Hippocampal formation (tissue), 2 donors: ENCODE results near the gene TMEM60.
A peak's percentile ranks its signal among the peaks of the same experiment; 100 is the strongest.

Experiments used
- DNase-seq, 2 donors: peaks; one replicate each; lab custom pipeline; 2025; lab: John Stamatoyannopoulos, UW

Gene TMEM60

DNA sequence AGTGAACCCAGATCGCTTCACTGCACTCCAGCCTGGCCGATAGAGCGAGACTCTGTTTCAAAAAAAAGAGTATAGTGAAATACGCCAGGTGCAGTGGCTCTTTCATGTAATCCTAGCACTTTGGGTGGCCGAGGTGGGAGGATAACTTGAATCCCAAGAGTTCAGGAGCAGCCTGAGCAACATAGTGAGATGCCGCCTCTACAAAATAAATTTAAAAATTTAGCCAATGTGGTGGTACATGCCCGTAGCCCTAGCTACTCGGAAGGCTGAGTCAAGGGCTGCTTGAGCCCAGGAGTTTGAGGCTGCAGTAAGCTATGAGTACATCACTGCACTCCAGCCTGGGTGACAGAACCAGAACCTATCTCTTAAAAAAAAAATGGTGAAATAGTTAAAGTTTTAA lies 27.9 kb downstream of the TMEM60 start:
- no peak for DNase-seq

DNA sequence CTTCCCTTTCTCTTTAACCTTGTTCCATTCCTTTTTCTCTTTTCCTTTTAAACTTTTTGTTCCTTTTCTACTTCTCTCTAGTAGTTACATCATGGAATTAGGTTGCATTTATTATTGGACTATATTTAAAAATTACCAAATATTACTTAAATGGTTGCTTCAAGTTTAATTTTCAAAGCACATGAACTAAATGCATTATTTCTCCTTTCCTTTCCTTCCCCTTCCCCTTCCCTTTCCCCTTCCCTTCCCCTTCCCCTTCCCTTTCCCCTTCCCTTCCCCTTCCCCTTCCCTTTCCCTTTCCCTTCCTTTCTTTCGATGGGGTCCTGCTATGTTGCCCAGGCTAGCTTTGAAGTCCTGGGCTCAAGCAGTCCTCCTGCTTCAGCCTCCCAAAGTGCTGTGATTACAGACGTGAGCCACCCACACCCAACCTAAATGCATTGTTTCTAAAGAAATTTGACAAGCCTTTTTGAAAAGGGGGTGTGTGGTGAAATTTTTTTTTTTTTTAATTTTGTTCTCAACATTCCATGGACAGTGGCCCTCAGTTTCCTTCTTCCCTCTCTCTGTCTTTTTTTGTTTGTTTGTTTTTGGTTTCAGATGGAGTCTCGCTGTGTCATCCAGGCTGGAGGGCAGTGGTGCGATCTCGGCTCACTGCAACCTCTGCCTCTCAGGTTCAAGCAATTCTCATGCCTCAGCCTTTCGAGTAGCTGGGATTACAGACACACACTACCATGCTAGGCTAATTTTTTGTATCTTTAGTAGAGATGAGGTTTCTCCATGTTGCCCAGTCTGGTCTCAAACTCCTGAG lies 31.2 kb downstream of the TMEM60 start:
- DNase-seq, result no peak

DNA sequence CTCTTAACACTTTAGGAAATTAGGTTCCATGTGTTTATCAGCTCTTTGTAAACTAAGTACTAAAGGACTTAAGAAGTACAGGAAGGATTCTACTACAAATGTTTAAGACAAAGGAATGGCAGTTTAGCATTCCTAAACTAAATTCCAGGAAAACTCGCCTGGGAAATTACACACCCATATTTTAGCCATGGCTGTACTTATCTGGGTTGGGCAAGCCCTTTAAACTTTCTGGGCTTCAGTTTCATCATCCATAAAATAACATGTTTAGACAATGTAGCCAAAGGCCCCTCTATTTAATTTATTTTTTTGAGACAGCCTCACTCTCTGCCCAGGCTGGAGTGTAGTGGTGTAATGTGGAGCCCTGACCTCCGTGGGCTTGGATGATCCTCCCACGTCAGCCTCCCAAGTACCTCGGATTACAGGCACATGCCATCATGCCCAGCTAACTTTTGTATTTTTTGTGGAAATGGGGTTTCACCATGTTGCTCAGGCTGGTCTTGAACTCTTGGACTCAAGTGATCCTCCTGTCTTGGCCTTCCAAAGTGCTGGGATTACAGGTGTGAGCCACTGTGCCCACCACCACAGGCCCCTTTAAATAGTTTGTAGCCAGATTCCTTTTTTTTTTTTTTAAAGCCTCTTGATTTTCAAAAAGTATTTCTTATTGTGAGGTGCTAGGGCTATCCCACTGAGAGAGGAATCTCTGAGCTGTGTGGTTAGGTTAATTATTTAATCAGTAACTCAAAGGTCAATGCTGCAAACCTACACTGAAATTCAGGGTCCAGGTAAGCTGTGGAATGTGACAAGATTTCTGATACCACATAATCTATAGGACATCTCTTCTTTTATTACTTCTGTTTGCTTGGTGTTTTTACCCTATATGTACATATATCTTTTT lies 32.1 kb downstream of the TMEM60 start:
- no peak for DNase-seq

DNA sequence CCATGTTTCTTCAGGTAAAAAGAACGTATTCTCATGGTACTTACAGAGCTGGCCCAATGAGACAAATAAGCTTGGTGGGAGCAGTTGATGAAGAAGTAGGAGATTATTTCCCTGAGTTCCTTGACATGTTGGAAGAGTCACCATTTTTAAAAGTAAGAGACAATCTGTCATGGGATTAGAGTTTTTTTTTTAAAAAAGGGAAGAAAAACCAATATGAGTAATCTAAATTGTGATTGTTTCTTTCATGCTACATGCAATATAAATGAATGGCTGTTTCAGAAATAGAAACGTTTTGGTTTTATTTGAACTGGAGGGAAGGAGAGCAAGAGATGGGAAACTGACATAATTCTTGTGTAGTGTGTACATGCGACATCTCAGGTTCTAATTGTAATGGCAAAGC lies 32.8 kb downstream of the TMEM60 start:
- no peak for DNase-seq

DNA sequence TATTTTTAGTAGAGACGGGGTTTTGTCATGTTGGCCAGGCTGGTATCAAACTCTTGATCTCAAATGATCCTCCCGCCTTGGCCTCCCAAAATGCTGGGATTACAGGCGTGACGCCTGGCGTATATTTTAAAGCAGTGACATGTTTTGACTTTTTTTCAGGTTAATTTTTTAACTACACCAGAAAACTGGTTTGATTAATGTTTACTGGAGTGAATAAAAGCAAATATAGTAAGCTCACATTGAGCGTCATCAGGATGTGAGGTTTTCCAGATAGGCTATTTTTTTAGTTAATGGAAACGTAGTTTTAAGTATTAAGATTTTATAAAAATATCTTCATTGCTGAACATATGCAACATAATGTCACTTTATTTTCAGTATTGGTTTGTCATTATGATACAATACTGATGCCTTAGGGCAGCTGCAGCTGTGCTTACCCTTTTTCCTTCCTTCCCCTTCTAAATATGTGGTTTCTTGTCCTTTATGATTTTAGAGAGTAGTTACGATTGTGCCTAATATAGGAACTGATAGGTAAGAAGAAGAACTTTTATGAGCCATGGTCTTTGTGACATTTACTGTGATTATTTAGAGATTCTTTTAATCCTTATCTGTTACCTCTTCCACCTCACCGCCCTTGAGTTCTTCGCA lies 37.3 kb downstream of the TMEM60 start:
- DNase-seq, result no peak

DNA sequence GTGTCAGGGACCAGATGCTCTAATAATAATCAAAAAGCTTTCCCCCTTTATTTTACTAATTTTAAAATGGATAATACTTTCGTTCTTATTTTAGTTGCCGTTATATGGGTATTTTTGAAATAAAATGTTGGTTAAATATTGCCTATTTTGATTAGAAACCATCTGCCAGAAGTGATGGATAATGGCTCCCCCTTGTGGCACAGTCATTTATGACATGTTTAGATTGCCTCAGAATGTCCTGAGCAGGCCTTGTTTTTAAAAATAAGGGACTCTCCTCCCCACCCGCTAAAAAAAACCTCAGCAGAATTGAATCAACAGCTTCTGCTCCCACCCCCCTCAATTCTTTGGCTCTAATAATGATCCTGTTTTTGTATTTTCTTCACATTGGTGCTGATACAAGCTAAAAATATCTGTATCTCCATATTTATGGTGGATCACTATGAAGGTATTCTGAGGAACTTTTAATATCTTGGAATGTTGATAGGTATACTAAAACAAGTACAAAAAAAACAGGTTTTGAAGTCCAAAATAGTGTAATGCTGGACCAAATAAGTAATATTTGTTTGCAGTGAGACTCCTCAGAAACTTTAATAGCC lies 38.8 kb downstream of the TMEM60 start:
- peak; percentile 22 to 64 for DNase-seq

DNA sequence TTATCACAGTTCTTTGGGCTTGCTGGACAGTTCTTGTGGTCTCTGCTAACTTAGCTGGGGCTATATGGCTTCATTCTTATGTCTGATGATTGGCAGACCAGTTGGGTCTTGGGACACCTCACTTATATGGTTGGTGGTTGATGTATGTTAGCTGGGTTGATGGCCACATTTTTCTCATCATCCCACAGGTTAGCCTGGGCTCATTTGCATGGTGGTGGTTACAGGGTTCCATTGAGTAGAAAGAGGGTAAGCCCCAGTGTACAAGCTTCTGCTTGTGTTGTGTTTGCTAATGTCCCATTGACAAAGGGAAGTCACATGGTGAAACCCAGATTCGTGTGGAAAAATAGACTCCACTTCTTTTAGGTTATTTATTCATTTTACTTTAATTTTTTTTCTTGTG lies 40.6 kb downstream of the TMEM60 start:
- no peak for DNase-seq

DNA sequence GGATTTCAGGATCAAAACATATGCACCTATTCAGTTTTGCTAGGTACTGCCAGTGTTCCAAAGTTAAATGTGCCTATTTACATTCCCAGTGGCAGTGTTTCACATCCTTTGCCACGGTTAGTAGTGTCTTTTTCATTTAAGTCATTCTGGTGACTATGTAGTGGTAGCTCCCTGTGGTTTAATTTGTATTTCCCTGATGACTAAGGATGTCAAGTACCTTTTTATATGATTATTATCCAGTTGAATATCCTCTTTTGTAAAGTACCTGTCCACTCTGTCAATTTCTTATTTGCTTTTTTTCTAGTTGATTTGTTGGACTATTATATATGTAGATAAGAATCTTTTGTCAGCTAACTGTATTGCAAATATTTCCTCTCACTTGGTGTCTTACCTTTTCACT lies 45.1 kb downstream of the TMEM60 start:
- DNase-seq, result no peak

DNA sequence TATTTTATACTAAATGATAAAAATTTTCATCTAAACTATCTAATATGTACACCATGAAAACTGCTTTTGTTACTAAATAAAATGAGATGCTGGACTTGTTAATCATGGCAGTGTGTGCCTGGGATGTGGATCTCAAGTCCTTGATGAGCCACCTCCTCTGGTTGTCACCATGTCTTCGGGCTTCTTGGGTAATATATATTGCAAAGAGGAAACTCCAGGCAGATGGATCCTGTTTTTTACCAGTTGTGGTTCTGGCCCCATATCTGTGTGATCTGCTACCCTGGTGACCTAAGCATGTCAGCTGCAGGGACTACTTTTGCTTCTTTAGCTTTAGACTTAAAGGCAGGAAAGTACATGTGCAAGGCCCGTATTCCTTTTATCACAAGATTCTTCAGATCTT lies 46.2 kb downstream of the TMEM60 start:
- DNase-seq, result no peak

DNA sequence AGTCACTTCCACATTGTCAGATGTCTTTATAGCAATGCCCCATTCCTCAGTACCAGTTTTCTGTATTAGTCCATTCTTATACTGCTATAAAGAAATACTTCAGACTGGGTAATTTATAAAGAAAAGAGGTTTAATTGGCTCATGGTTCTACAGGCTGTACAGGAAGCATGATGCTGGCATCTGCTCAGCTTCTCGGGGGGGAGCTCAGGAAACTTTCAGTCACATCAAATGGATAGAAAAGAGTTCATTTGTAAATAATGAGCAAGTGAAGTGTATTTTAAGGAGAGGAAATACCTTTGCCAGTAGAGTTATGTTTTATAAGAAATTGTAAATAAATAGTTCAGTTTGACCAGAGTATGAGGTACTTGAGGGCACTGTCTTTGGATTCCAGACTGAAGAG lies 50.5 kb downstream of the TMEM60 start:
- DNase-seq, result no peak

DNA sequence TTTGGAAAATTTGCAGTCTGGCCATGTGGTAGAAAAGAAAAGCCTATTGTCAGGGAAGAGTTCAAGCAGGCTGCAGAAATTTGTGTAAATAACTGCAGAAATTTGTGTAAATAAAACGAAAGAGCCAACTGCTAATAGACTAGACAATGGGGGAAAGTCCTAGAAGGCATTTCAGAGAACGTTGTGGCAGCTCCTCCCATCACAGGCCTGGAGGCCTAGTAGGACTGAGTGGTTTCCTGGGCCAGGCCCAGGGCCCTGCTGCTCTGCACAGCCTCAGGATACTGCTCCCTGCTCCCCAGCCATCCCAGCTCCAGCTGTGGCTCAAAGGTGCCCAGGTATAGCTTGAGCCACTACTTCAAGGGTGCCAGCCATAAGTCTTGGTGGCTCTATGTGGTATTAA lies 51.1 kb downstream of the TMEM60 start:
- no peak for DNase-seq

DNA sequence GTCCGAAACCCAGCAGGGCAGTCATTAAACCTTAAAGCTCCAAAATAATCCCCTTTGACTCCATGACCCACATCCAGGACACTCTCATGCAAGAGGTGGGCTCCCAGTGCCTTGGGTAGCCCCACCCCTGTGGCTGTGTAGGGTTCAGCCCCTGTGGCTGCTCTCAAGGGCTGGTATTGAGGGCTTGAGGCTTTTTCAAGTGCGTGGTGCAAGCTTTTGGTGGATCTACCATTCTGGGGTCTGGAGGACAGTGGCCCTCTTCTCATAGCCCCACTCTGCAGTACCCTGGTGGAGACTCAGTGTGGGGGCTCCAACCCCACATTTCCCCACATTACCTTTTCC lies 51.4 kb downstream of the TMEM60 start:
- no peak for DNase-seq

DNA sequence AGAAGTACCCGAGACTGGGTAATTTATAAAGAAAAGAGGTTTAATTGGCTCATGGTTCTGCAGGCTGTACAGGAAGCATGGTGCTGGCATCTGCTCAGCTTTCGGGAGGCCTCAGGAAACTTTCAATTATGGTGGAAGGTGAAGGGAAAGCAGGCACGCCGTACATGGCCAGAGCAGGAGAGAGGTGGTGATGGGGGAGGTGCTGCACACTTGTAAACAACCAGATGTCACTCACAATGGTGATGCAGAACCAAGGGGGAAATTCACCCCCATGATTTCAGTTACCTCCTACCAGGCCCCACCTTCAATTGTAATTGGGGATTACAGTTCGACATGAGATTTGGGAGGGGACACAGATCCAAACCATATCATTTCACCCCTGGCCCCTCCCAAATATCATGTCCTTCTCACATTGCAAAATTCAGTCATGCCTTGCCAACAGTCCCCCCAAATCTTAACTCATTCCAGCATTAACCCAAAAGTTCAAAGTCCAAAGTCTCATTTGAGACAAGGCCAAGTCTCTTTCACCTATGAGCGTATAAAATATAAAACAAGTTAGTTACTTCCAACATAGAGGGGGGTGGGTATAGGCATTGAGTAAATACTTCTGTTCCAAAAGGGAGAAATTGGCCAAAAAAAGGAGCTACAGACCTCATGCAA lies 51.9 kb downstream of the TMEM60 start:
- DNase-seq, result no peak

DNA sequence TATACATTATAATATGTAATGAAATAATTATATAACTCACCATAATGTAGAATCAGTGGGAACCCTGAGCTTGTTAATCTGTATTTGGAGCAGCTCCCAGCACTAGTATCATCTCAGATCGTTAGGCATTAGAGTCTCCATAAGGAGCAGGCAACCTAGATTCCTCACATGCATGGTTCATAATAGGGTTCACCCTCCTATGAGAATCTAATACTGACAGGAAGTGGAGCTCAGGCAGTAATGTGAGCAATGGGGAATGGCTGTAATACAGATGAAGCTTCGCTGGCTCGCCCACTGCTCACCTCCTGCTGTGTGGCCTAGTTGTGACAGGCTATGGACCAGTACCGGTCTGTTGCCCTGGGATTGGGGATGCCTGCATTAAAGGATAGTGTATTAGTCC lies 52.5 kb downstream of the TMEM60 start:
- DNase-seq, result no peak
